Keratinocyte (primary cell): ENCODE data around the gene ZRANB1. TPM values are rescaled to one million over a fixed set of nuclear protein-coding genes. Genes with fewer than 3 reads are reported as not detected.

Experiments
- DNase-seq: peaks from one replicate; pipeline ENCODE4 v3.0.0-alpha.2; 2011; ENCODE audit warnings: low read depth, missing footprints, low spot score
- FAIRE-seq: peaks from 2 replicates; lab custom pipeline; 2011; peaks lifted over from hg19 to GRCh38; lab: Jason Lieb, UNC
- H2AFZ ChIP-seq: 2 replicates; pipeline ENCODE4 v1.6.0; 2012; ENCODE audit warnings: low read length, control low read depth, inconsistent platforms; ENCODE audit not compliant: control insufficient read depth
- H3K27ac ChIP-seq: 2 replicates; pipeline ENCODE4 v1.5.1; 2011; ENCODE audit warnings: low read length; ENCODE audit not compliant: control insufficient read depth, insufficient read depth
- H3K27me3 ChIP-seq: 3 replicates; pipeline ENCODE4 v1.6.0; 2011; ENCODE audit warnings: low read length; ENCODE audit not compliant: control insufficient read depth, insufficient read depth; ENCODE audit errors: extremely low read depth
- H3K36me3 ChIP-seq, 2 experiments: 2 replicates in 1 of 2; 3 replicates in 1 of 2; pipeline ENCODE4 v1.5.1; 2011; ENCODE audit warnings: low read length in 2 of 2, mild to moderate bottlenecking in 1 of 2; ENCODE audit not compliant: control insufficient read depth in 2 of 2, insufficient read depth in 2 of 2; ENCODE audit errors: extremely low read depth in 1 of 2
- H3K4me1 ChIP-seq: 3 replicates; pipeline ENCODE4 v1.5.1; 2011; ENCODE audit warnings: low read length; ENCODE audit not compliant: control insufficient read depth, insufficient read depth; ENCODE audit errors: extremely low read depth
- H3K4me2 ChIP-seq: 3 replicates; pipeline ENCODE4 v1.6.0; 2011; ENCODE audit warnings: low read depth, low read length; ENCODE audit not compliant: control insufficient read depth, insufficient read depth; ENCODE audit errors: extremely low read depth
- H3K4me3 ChIP-seq, 3 experiments: fragments of 200-600 bp in 1 of 3; sonication (generic) in 1 of 3; 2 replicates in 2 of 3; 3 replicates in 1 of 3; pipeline ENCODE4 v1.5.1; 2011 to 2016; ENCODE audit warnings: low read length in 3 of 3, mild to moderate bottlenecking in 3 of 3, control low read depth in 2 of 3, inconsistent platforms in 1 of 3, low read depth in 1 of 3, mixed read lengths in 1 of 3, mixed run types in 1 of 3, moderate library complexity in 1 of 3; ENCODE audit not compliant: control insufficient read depth in 2 of 3, insufficient read depth in 2 of 3; ENCODE audit errors: extremely low read depth in 1 of 3
- H3K79me2 ChIP-seq: 2 replicates; pipeline ENCODE4 v1.6.0; 2012; ENCODE audit warnings: low read length; ENCODE audit not compliant: control insufficient read depth, insufficient read depth
- H3K9ac ChIP-seq: 3 replicates; pipeline ENCODE4 v1.6.0; 2011; ENCODE audit warnings: low read length; ENCODE audit not compliant: control insufficient read depth, insufficient read depth; ENCODE audit errors: extremely low read depth
- H3K9me1 ChIP-seq: 3 replicates; pipeline ENCODE4 v1.6.0; 2011; ENCODE audit warnings: low read length; ENCODE audit not compliant: control insufficient read depth, insufficient read depth; ENCODE audit errors: extremely low read depth
- H3K9me3 ChIP-seq: 2 replicates; pipeline ENCODE4 v1.5.1; 2012; ENCODE audit warnings: low read depth, low read length; ENCODE audit not compliant: control insufficient read depth
- H4K20me1 ChIP-seq: 3 replicates; pipeline ENCODE4 v1.6.0; 2011; ENCODE audit warnings: low read length; ENCODE audit not compliant: control insufficient read depth, insufficient read depth; ENCODE audit errors: extremely low read depth
- EZH2 ChIP-seq: IDR thresholded peaks from one replicate; pipeline ENCODE4 v1.6.1; 2012; ENCODE audit warnings: inconsistent platforms, mild to moderate bottlenecking, low read length, moderate library complexity
- dilution Hi-C: fragments of 300-500 bp; cut with MboI; formaldehyde crosslinking; loops from one replicate; pipeline ENCODE4 v1.7.0; 2020; ENCODE audit warnings: low sequenced_read_pairs; ENCODE audit not compliant: extremely low pct_ligation_motif_present
- polyA plus RNA-seq, 5 experiments: library from polyadenylated mRNA; depleted of rRNA in 3 of 5; stranded (reverse) in 3 of 5; stranded (forward) in 1 of 5; unstranded in 1 of 5; fragments of >200 nt; gene quantifications; 1 replicate in 1 of 5; 2 replicates in 3 of 5; 3 replicates in 1 of 5; pipeline versions ENCODE4 v1.2.1 to v1.2.3, GENCODE V29; 2011 to 2012; ENCODE audit warnings: missing spikeins in 2 of 5, low read depth in 1 of 5, low replicate concordance in 1 of 5
- TF ChIP-seq, protein P1 (sequence below), 3 experiments: IDR thresholded peaks in 1 of 3; conservative IDR thresholded peaks in 1 of 3; optimal IDR thresholded peaks in 1 of 3; 2 replicates in 2 of 3; 3 replicates in 1 of 3; pipeline versions ENCODE3 to v1.5.1; 2011; ENCODE audit warnings: low read length in 3 of 3, mild to moderate bottlenecking in 3 of 3, moderate library complexity in 2 of 3, control low read depth in 1 of 3, inconsistent platforms in 1 of 3; ENCODE audit not compliant: insufficient read depth in 2 of 3; ENCODE audit errors: extremely low read depth in 1 of 3

The ZRANB1 gene
- polyA plus RNA-seq, 1 donor (not counting 4 experiments of a cell fraction or from before 2014, with no cell fraction given): 9.3 TPM

DNA sequence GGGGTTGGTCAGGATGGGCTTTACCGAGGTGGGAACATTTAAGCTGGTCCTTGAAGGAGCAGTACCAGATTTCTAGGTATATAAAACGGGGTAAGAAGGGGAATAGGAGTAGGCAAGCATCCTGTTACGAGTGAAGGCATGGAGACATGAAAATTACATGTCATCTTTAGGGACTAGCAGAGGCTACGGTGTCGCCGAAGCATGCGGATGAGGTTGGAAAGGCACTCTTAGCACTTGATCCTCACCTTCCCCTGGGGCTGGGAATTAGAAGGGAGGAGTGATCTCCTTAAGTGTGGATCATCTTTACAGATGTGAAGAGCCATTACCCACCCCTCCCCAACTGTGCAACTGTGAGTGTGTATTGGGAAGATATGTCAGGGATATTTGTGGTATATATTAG is 13.8 kb upstream of the ZRANB1 start:
- Histone ChIP-seq H2AFZ (no peak overlapping the region), H3K4me3 (no peak overlapping the region), H3K4me1 (no peaks in the 10 kb centered on the region), H3K27me3 (no peaks in the 10 kb centered on the region), H3K27ac (no peak overlapping the region), H3K9me1 (no peaks in the 10 kb centered on the region), H3K36me3 (peaks cover 0 to 4% of the 10 kb centered on the region in 2 experiments), H4K20me1 (peaks cover 3% of the 10 kb centered on the region), H3K4me2 (no peak overlapping the region), H3K9me3 (no peaks in the 10 kb centered on the region), H3K79me2 (peaks cover 80% of the 10 kb centered on the region), H3K9ac (no peak overlapping the region)
- dilution Hi-C loops: no loop called here
- DNase-seq: no peak
- TF ChIP-seq, protein P1, sequence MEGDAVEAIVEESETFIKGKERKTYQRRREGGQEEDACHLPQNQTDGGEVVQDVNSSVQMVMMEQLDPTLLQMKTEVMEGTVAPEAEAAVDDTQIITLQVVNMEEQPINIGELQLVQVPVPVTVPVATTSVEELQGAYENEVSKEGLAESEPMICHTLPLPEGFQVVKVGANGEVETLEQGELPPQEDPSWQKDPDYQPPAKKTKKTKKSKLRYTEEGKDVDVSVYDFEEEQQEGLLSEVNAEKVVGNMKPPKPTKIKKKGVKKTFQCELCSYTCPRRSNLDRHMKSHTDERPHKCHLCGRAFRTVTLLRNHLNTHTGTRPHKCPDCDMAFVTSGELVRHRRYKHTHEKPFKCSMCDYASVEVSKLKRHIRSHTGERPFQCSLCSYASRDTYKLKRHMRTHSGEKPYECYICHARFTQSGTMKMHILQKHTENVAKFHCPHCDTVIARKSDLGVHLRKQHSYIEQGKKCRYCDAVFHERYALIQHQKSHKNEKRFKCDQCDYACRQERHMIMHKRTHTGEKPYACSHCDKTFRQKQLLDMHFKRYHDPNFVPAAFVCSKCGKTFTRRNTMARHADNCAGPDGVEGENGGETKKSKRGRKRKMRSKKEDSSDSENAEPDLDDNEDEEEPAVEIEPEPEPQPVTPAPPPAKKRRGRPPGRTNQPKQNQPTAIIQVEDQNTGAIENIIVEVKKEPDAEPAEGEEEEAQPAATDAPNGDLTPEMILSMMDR (optimal IDR thresholded peaks at IDR 0.05 in 1 of 3, IDR thresholded peaks at IDR 0.05 in 1 of 3, conservative IDR thresholded peaks at IDR 0.05 in 1 of 3; ENCODE audit: extremely low read depth in 1 of 3, insufficient read depth in 2 of 3, low read length in 3 of 3): no peak
- no peak for TF ChIP-seq EZH2
- no peak for FAIRE-seq

DNA sequence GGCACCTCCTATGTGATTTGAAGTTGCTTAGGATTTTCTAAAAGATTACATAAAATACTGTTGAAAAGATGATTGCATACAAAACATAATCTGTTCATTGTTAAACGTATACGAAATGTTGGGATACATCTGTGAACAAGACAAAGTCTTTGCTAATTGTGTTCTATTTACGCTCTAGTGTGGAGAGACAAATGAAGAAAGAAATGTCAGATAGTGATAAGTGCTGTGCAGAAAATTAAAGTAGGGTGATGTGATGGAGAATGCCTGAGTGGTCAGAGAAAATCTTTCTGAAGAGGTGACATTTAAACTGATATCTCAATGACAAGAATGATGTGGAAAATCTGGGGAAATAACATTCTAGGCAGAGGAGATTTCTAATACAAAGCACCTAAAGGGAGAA is 13.4 kb upstream of the ZRANB1 start:
- FAIRE-seq: no peak
- H4K20me1 ChIP-seq: peaks cover 3% of the 10 kb centered on the region

More for the DNA sequence above, 13.4 kb upstream of the ZRANB1 start:
- H3K4me2 ChIP-seq: no peak overlapping the region
- H3K9me3 ChIP-seq: no peaks in the 10 kb centered on the region
- H3K4me3 ChIP-seq: no peak overlapping the region
- H3K27ac ChIP-seq: no peak overlapping the region
- no peaks in the 10 kb centered on the region for H3K27me3 ChIP-seq
- dilution Hi-C loops: no loop called here
- H3K9me1 ChIP-seq: no peaks in the 10 kb centered on the region
- TF ChIP-seq, protein P1 (optimal IDR thresholded peaks at IDR 0.05 in 1 of 3, IDR thresholded peaks at IDR 0.05 in 1 of 3, conservative IDR thresholded peaks at IDR 0.05 in 1 of 3; ENCODE audit: extremely low read depth in 1 of 3, insufficient read depth in 2 of 3, low read length in 3 of 3): no peak
- TF ChIP-seq EZH2: no peak
- H3K4me1 ChIP-seq: no peaks in the 10 kb centered on the region
- no peak overlapping the region for H2AFZ ChIP-seq
- DNase-seq: no peak
- peaks cover 0 to 4% of the 10 kb centered on the region in 2 experiments for H3K36me3 ChIP-seq
- H3K9ac ChIP-seq: no peak overlapping the region
- H3K79me2 ChIP-seq: peaks cover 77% of the 10 kb centered on the region
